DOHH2 (cell line): ENCODE measurements around the gene RHOXF2B.

Source experiments
- EZH2phosphoT487 ChIP-seq: fragments of 200-600 bp; sonication (generic); IDR thresholded peaks from 2 replicates; pipeline ENCODE4 v1.6.1; 2017; ENCODE audit warnings: borderline replicate concordance, mild to moderate bottlenecking, antibody characterized with exemption, low read length, moderate library complexity, mixed read lengths
- TF ChIP-seq, protein P1 (sequence below): fragments of 200-600 bp; sonication (generic); IDR thresholded peaks from one replicate; pipeline ENCODE4 v1.5.1; 2014; ENCODE audit warnings: antibody characterized with exemption, mild to moderate bottlenecking, low read depth, low read length; ENCODE audit not compliant: poor library complexity, severe bottlenecking

DNA sequence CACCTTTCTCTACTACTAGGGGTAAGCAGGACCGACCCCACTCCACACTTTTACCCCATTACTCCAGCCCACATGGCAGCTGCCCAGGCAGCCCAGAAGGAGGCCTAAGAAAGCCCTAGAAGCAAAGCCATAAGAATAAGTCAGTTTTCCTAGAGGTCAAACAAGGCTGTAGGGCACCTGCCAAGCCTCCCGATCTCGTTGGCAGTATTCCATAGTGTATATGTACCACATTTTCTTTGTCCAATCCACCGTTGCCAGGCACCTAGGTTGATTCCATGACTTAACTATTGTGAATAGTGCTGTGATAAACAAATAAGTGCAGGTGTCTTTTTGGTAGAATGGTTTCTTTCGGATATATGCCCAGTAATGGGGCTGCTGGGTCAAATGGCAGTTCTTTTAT, 54.2 kb downstream of the RHOXF2B start:
- TF ChIP-seq, protein P1, sequence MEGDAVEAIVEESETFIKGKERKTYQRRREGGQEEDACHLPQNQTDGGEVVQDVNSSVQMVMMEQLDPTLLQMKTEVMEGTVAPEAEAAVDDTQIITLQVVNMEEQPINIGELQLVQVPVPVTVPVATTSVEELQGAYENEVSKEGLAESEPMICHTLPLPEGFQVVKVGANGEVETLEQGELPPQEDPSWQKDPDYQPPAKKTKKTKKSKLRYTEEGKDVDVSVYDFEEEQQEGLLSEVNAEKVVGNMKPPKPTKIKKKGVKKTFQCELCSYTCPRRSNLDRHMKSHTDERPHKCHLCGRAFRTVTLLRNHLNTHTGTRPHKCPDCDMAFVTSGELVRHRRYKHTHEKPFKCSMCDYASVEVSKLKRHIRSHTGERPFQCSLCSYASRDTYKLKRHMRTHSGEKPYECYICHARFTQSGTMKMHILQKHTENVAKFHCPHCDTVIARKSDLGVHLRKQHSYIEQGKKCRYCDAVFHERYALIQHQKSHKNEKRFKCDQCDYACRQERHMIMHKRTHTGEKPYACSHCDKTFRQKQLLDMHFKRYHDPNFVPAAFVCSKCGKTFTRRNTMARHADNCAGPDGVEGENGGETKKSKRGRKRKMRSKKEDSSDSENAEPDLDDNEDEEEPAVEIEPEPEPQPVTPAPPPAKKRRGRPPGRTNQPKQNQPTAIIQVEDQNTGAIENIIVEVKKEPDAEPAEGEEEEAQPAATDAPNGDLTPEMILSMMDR, result no peak
- TF ChIP-seq EZH2phosphoT487, result no peak
